Peyer's patch (tissue), 4 donors: ENCODE measurements around the gene ACAD8. TPM values are rescaled to one million over a fixed set of nuclear protein-coding genes. Genes with fewer than 3 reads are reported as not detected.

Source experiments
- DNase-seq, 3 donors: peaks; one replicate each; pipeline ENCODE4 v3.0.0-alpha.2; 2017 to 2019
- H3K27ac ChIP-seq, 4 donors: fragments of 200-600 bp; sonication (generic); one replicate each; pipeline ENCODE4 v1.5.1; 2016 to 2019
- H3K27me3 ChIP-seq, 2 donors: fragments of 200-600 bp; sonication (generic); one replicate each; pipeline ENCODE4 v1.5.1; 2019
- H3K36me3 ChIP-seq, 3 donors: fragments of 200-600 bp; sonication (generic); one replicate each; pipeline ENCODE4 v1.5.1; 2016 to 2019
- H3K4me1 ChIP-seq, 4 donors: fragments of 200-600 bp; sonication (generic); one replicate each; pipeline ENCODE4 v1.5.1; 2016 to 2019
- H3K4me3 ChIP-seq, 4 donors: fragments of 200-600 bp; sonication (generic); 1 replicate in 3 of 4; 2 replicates in 1 of 4; pipeline ENCODE4 v1.5.1; 2016 to 2019; ENCODE audit warnings: mild to moderate bottlenecking in 1 of 4
- H3K9me3 ChIP-seq, 4 donors: fragments of 200-600 bp; sonication (generic); one replicate each; pipeline ENCODE4 v1.5.1; 2016 to 2019; ENCODE audit warnings: mild to moderate bottlenecking in 1 of 4
- POLR2A ChIP-seq, 2 donors: fragments of 450-650 bp; IDR thresholded peaks; one replicate each; pipeline ENCODE4 v1.5.1; 2017; ENCODE audit warnings: antibody characterized with exemption in 2 of 2, mild to moderate bottlenecking in 2 of 2, moderate library complexity in 2 of 2
- total RNA-seq, 4 donors: library from RNA; depleted of rRNA; stranded (reverse); fragments of >200 nt; gene quantifications; one replicate each; pipeline ENCODE4 v1.1.0, GENCODE V29; 2016
- TF ChIP-seq, protein P1 (sequence below), 6 experiments: fragments of 450-650 bp in 4 of 6; fragments of 200-600 bp in 2 of 6; sonication (generic) in 1 of 6; IDR thresholded peaks; one replicate each; pipeline ENCODE4 v1.5.1; 2017 to 2019; ENCODE audit warnings: antibody characterized with exemption in 6 of 6, mild to moderate bottlenecking in 3 of 6, moderate library complexity in 1 of 6

ACAD8 gene
- total RNA-seq, 4 donors from 2014 or later: 30.4 to 44.5 (median 36.9) TPM

- TF ChIP-seq POLR2A (IDR thresholded peaks at IDR 0.05): no peak
- TF ChIP-seq, protein P1, sequence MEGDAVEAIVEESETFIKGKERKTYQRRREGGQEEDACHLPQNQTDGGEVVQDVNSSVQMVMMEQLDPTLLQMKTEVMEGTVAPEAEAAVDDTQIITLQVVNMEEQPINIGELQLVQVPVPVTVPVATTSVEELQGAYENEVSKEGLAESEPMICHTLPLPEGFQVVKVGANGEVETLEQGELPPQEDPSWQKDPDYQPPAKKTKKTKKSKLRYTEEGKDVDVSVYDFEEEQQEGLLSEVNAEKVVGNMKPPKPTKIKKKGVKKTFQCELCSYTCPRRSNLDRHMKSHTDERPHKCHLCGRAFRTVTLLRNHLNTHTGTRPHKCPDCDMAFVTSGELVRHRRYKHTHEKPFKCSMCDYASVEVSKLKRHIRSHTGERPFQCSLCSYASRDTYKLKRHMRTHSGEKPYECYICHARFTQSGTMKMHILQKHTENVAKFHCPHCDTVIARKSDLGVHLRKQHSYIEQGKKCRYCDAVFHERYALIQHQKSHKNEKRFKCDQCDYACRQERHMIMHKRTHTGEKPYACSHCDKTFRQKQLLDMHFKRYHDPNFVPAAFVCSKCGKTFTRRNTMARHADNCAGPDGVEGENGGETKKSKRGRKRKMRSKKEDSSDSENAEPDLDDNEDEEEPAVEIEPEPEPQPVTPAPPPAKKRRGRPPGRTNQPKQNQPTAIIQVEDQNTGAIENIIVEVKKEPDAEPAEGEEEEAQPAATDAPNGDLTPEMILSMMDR (IDR thresholded peaks at IDR 0.05): no peak
- no peak for DNase-seq
- H3K36me3 ChIP-seq: no peaks in the 10 kb centered on the region
Observed at GRCh38 chr11:134312223-134312622, 58.9 kb downstream of the ACAD8 start.

DNA sequence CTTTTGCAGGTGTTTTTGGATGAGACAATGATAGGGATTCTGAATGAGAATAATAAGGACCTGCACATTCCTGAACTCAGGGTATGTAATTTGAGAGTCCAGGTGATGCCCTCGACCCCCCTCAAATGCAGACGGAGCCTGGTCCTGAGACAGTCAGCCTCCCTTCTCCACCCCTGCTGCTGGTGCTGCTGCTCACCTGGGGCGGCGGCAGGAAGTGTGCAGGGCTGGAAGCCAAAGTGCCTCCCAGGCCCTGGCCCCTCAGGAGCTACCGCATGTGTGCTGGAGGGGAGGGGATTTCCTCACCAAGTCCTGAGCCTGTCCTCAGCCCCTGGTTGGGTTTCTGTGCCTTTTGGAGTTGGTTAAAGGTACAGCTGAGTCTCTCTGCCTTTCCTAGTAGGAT lies 59.4 kb downstream of the ACAD8 start:
- H3K4me3 ChIP-seq: no peak overlapping the region
- no peaks in the 10 kb centered on the region for H3K4me1 ChIP-seq
- H3K36me3 ChIP-seq: no peaks in the 10 kb centered on the region
- no peaks in the 10 kb centered on the region for H3K27me3 ChIP-seq
- TF ChIP-seq, protein P1 (IDR thresholded peaks at IDR 0.05): no peak
- no peak for TF ChIP-seq POLR2A (IDR thresholded peaks at IDR 0.05)
- peaks cover 0 to 6% (median 0%) of the 10 kb centered on the region in 4 donors for H3K9me3 ChIP-seq
- H3K27ac ChIP-seq: no peak overlapping the region
- no peak for DNase-seq

More at GRCh38 chr11:134312223-134312622, 58.9 kb downstream of the ACAD8 start:
- no peak overlapping the region for H3K27ac ChIP-seq
- H3K9me3 ChIP-seq: peaks cover 0 to 6% (median 0%) of the 10 kb centered on the region in 4 donors
- no peak overlapping the region for H3K4me3 ChIP-seq
- no peaks in the 10 kb centered on the region for H3K4me1 ChIP-seq
- H3K27me3 ChIP-seq: no peaks in the 10 kb centered on the region

DNA sequence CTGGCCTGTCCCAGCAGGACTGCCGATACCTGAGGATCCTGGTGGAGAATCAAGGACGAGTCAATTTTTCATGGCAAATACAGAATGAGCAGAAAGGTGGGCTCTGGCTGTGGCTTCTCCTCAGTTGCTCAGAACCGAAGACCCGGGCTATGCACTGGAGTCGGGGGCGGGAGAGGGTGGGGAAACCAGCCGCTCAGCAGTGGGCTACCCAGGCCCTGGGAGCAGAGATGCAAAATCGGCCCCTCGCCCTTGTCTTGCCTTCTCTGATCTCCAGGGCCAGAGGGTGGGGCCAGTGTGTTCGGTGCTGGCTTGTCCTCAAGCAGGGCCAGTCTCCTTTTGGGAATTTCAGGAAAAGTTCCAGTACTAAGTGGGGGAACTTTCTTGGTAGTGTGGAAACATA lies 60.0 kb downstream of the ACAD8 start:
- TF ChIP-seq, protein P1 (IDR thresholded peaks at IDR 0.05): no peak
- TF ChIP-seq POLR2A (IDR thresholded peaks at IDR 0.05): no peak
- no peak overlapping the region for H3K4me3 ChIP-seq

GRCh38 chr11:134313821-134314607 lies 60.6 kb downstream of the ACAD8 start:
- Histone ChIP-seq H3K27ac (no peak overlapping the region), H3K4me3 (no peak overlapping the region), H3K27me3 (no peaks in the 10 kb centered on the region), H3K36me3 (no peaks in the 10 kb centered on the region), H3K9me3 (peaks cover 0 to 6% (median 0%) of the 10 kb centered on the region in 4 donors), H3K4me1 (no peaks in the 10 kb centered on the region)
- TF ChIP-seq POLR2A (IDR thresholded peaks at IDR 0.05): no peak
- TF ChIP-seq, protein P1 (IDR thresholded peaks at IDR 0.05): no peak
- no peak for DNase-seq

More for the DNA sequence above, 60.0 kb downstream of the ACAD8 start:
- Histone ChIP-seq H3K27me3 (no peaks in the 10 kb centered on the region), H3K4me1 (no peaks in the 10 kb centered on the region), H3K36me3 (no peaks in the 10 kb centered on the region), H3K9me3 (peaks cover 0 to 6% (median 0%) of the 10 kb centered on the region in 4 donors), H3K27ac (no peak overlapping the region)
- DNase-seq: no peak

Other genes starting within 250 kb of the ACAD8 start
- 10 to 100 TPM in 1 of 4 donors, 1 to 10 TPM in 3; 4.6 to 14.0 (median 8.5) TPM for gene JAM3, start 184.5 kb upstream of the ACAD8 start, total RNA-seq
- 10 to 100 TPM; 12.5 to 30.5 (median 13.9) TPM for gene NCAPD3, start 29.6 kb upstream of the ACAD8 start, total RNA-seq
- gene VPS26B, start 28.9 kb upstream of the ACAD8 start, total RNA-seq: 10 to 100 TPM; 33.8 to 74.0 (median 64.0) TPM
- 10 to 100 TPM; 37.8 to 62.7 (median 52.3) TPM for gene THYN1, start 216 bp upstream of the ACAD8 start, total RNA-seq
- not detected for gene GLB1L3, start 22.8 kb downstream of the ACAD8 start, total RNA-seq
- 10 to 100 TPM in 2 of 4 donors, 1 to 10 TPM in 2; 4.2 to 21.6 (median 12.4) TPM for gene GLB1L2, start 78.4 kb downstream of the ACAD8 start, total RNA-seq
- 1 to 10 TPM in 1 of 4 donors, under 1 TPM in 2, not detected in 1; 0.35 to 3.3 (median 0.54) TPM for gene B3GAT1, start 158.7 kb downstream of the ACAD8 start, total RNA-seq